Activated CD4-positive, alpha-beta memory T cell treated with anti-CD3 and anti-CD28 coated beads for 36 hours (primary cell): Measurements from ENCODE around the gene RRAS2. TPM values are rescaled to one million over a fixed set of nuclear protein-coding genes. Genes with fewer than 3 reads are reported as not detected.

ENCODE experiments used
- CTCF ChIA-PET: fragments of 350-600 bp; sonication (Branson Sonifier 250); formaldehyde crosslinking; loops from one replicate; lab custom pipeline; 2021; ENCODE audit warnings: antibody characterized with exemption, inconsistent platforms; lab: Charles Lee
- POLR2A ChIA-PET: fragments of 350-600 bp; sonication (Branson Sonifier 250); formaldehyde crosslinking; loops from one replicate; lab custom pipeline; 2021; ENCODE audit warnings: antibody characterized with exemption; lab: Charles Lee
- DNase-seq: peaks from one replicate; pipeline ENCODE4 v3.0.0-alpha.2; 2020
- H3K27ac Mint-ChIP-seq: one replicate; pipeline ENCODE4 v1.8.0; 2021; ENCODE audit warnings: mixed read lengths
- H3K27me3 Mint-ChIP-seq: one replicate; pipeline ENCODE4 v1.8.0; 2021; ENCODE audit warnings: mixed read lengths
- H3K36me3 Mint-ChIP-seq: one replicate; pipeline ENCODE4 v1.8.0; 2021; ENCODE audit warnings: mixed read lengths
- H3K4me1 Mint-ChIP-seq: one replicate; pipeline ENCODE4 v1.8.0; 2021; ENCODE audit warnings: low read depth, mixed read lengths
- H3K4me3 Mint-ChIP-seq: one replicate; pipeline ENCODE4 v1.8.0; 2021; ENCODE audit warnings: mild to moderate bottlenecking, mixed read lengths
- H3K9me3 Mint-ChIP-seq: one replicate; pipeline ENCODE4 v1.8.0; 2021; ENCODE audit warnings: mixed read lengths
- intact Hi-C: fragments of 100-400 bp; cut with micrococcal nuclease; formaldehyde crosslinking; loops from one replicate; pipeline ENCODE4 v1.15.1; 2023
- total RNA-seq, 2 experiments: library from RNA; stranded (reverse); gene quantifications; one replicate each; pipeline ENCODE4 v1.2.3, GENCODE V29; 2021

RRAS2 gene
- total RNA-seq, 2 experiments from 2014 or later: 37.7 to 39.5 TPM

- no peak overlapping the region for H3K27ac Mint-ChIP-seq
- peaks cover 37% of the 10 kb centered on the region for H3K4me1 Mint-ChIP-seq
Measured at GRCh38 chr11:14315130-14315529, 43.9 kb downstream of the RRAS2 start.

GRCh38 chr11:14314127-14314526 is 44.9 kb downstream of the RRAS2 start:
- Mint-ChIP-seq H3K4me1 (peaks cover 30% of the 10 kb centered on the region), H3K27me3 (no peaks in the 10 kb centered on the region), H3K27ac (no peak overlapping the region), H3K9me3 (no peaks in the 10 kb centered on the region), H3K36me3 (no peaks in the 10 kb centered on the region), H3K4me3 (no peak overlapping the region)
- DNase-seq: no peak
- ChIA-PET CTCF (interaction anchor here (1.1 to 2.5 kb wide), 3 partner anchors 36 to 141 kb away, joined by 3 to 6 read pairs (median 3); no protein-coding TSS in a partner anchor), POLR2A (no interaction called here)
- intact Hi-C loops: no loop called here

More at GRCh38 chr11:14315130-14315529, 43.9 kb downstream of the RRAS2 start:
- Mint-ChIP-seq H3K27me3 (no peaks in the 10 kb centered on the region), H3K4me3 (no peak overlapping the region), H3K36me3 (no peaks in the 10 kb centered on the region), H3K9me3 (no peaks in the 10 kb centered on the region)
- intact Hi-C loops: no loop called here
- ChIA-PET CTCF (interaction anchor here (1.1 to 2.5 kb wide), 2 partner anchors 35 to 140 kb away, joined by 3 to 6 read pairs; no protein-coding TSS in a partner anchor), POLR2A (no interaction called here)
- no peak for DNase-seq

GRCh38 chr11:14312736-14313438 is 46.1 kb downstream of the RRAS2 start:
- ChIA-PET POLR2A (interaction anchor here (0.6 to 0.9 kb wide), 2 partner anchors 46 to 142 kb away, joined by 3 read pairs; no protein-coding TSS in a partner anchor), CTCF (interaction anchor here (1.1 to 3.2 kb wide), 2 partner anchors 12 to 45 kb away, joined by 3 to 15 read pairs; no protein-coding TSS in a partner anchor)
- Mint-ChIP-seq H3K4me1 (peaks cover 26% of the 10 kb centered on the region), H3K9me3 (no peaks in the 10 kb centered on the region), H3K27ac (no peak overlapping the region), H3K36me3 (no peaks in the 10 kb centered on the region), H3K4me3 (no peak overlapping the region), H3K27me3 (no peaks in the 10 kb centered on the region)
- no peak for DNase-seq
- intact Hi-C loops: no loop called here

- no peak for DNase-seq
- no peaks in the 10 kb centered on the region for H3K36me3 Mint-ChIP-seq
- intact Hi-C loops: no loop called here
- ChIA-PET CTCF (interaction anchor here (3.2 kb wide), 1 partner anchor 10 kb away, joined by 15 read pairs; no protein-coding TSS in a partner anchor), POLR2A (no interaction called here)
- H3K4me1 Mint-ChIP-seq: peaks cover 26% of the 10 kb centered on the region
- no peak overlapping the region for H3K27ac Mint-ChIP-seq
- no peak overlapping the region for H3K4me3 Mint-ChIP-seq
- no peaks in the 10 kb centered on the region for H3K27me3 Mint-ChIP-seq
- no peaks in the 10 kb centered on the region for H3K9me3 Mint-ChIP-seq
Measured at GRCh38 chr11:14310679-14311078, 48.3 kb downstream of the RRAS2 start.

DNA sequence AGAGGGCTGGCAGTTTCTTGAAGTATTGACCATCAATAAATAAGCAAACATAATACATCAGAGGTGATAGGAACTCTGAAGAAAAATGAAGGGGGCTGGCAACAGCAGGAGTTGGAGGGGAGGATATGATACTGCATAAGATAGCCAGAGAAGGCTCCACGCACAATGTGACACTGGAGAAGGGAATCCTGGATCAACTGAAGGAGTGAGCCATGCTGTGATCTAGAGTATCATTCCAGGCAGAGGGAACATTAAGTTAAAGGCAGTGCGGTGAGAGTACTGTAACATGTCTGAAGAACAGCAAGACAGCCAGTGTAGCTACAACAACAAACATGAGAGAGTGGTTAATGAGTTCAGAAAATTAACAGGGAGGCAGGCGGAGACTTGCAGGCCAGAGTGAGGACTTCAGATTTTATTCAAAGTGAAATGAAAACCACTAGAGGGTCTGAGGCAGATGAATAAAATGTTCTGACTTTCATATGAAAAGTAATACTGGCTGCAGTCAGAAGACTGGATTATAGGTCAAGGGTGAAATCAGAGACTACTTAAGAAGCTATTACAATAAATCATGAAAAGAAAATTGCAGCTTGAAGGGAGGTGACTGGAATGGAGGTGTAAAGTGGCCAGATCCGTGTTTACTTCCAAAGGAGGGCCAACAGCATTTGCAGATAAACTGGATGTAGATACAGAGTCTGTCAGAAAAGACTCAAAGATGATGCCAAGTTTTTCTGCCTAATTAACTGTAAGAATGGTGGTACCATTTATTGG is 49.4 kb downstream of the RRAS2 start:
- Mint-ChIP-seq H3K4me1 (peaks cover 20% of the 10 kb centered on the region), H3K27ac (no peak overlapping the region), H3K36me3 (no peaks in the 10 kb centered on the region), H3K27me3 (no peaks in the 10 kb centered on the region), H3K9me3 (no peaks in the 10 kb centered on the region), H3K4me3 (no peak overlapping the region)
- intact Hi-C loops: loop anchor here (2.0 kb wide), 2 partner anchors 27 to 109 kb away; no protein-coding TSS in a partner anchor
- ChIA-PET POLR2A (no interaction called here), CTCF (interaction anchor here (0.7 to 1.6 kb wide), 4 partner anchors 9 to 107 kb away, joined by 3 to 6 read pairs (median 6); no protein-coding TSS in a partner anchor)
- no peak for DNase-seq

- Mint-ChIP-seq H3K9me3 (no peaks in the 10 kb centered on the region), H3K36me3 (no peaks in the 10 kb centered on the region), H3K27me3 (no peaks in the 10 kb centered on the region), H3K4me1 (peaks cover 17% of the 10 kb centered on the region), H3K27ac (no peak overlapping the region), H3K4me3 (no peak overlapping the region)
- CTCF ChIA-PET: interaction anchor here (0.7 to 1.6 kb wide), 15 partner anchors 8 to 357 kb away, joined by 3 to 15 read pairs (median 5); no protein-coding TSS in a partner anchor
- intact Hi-C loops: loop anchor here (2.0 kb wide), 2 partner anchors 28 to 110 kb away; no protein-coding TSS in a partner anchor
- DNase-seq: no peak
- POLR2A ChIA-PET: no interaction called here
Measured at GRCh38 chr11:14308897-14309387, 50.0 kb downstream of the RRAS2 start.

DNA sequence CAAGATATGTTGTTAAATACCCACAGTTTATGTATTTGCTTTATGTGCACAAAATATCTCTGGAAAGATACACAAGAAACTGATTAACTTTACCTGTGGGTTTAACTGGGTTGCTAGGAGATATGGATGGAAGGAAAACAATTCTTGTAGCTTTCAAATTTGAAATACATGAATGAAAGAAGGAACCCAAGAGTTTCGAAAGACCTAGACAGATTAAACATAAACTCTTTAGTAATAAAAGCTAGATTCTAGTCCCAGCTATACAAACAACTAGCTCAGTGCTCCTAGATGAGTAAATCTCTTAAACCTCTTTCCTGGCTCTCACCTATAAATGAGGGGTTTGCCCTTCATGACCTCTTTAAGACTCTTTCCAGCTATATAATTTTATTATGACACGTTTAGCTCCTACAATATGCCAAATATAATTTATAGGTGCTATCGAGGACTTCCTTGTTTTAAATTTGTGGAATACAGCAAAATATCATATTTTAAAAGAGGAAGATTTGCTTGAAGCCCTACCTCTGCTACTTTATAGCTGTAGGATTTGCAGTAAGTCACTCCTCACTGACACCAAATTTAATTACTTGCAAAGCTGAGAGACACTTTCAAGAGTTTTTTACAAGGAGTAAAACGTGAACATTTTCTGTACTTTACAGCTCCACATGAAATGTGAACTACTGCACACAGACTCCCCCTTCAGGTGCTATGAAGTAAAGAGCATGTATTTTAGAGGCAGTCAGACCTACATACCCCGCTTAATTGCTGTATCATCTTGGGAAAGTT is 50.7 kb downstream of the RRAS2 start:
- CTCF ChIA-PET: interaction anchor here (0.5 to 1.6 kb wide), 24 partner anchors 8 to 566 kb away, joined by 3 to 15 read pairs (median 4); no protein-coding TSS in a partner anchor
- DNase-seq: no peak
- Mint-ChIP-seq H3K27ac (no peak overlapping the region), H3K36me3 (no peaks in the 10 kb centered on the region), H3K9me3 (no peaks in the 10 kb centered on the region), H3K4me1 (peaks cover 10% of the 10 kb centered on the region), H3K27me3 (no peaks in the 10 kb centered on the region), H3K4me3 (no peak overlapping the region)
- intact Hi-C loops: loop anchor here (2.0 kb wide), 2 partner anchors 28 to 110 kb away; no protein-coding TSS in a partner anchor
- POLR2A ChIA-PET: no interaction called here

DNA sequence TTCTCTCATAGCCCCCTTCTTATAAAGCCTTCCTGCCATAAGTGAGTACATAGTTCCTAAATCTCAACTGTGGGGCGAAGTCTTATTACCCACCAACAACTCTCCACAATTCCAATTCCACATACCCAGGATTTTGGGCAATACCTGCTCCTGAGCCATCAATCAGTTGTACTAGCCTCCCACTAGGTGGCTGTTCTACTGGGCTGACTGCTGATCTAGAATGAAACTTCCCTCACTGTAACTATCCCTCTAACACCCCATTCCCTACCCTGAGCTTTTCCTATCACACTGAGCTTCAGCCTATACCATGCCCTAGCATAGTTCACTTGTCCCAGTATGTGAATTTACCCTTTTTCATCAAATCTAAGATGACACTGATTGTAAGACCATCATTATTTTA is 52.5 kb downstream of the RRAS2 start:
- Mint-ChIP-seq H3K36me3 (no peaks in the 10 kb centered on the region), H3K27me3 (no peaks in the 10 kb centered on the region), H3K27ac (no peak overlapping the region), H3K9me3 (no peaks in the 10 kb centered on the region), H3K4me3 (no peak overlapping the region), H3K4me1 (peaks cover 2% of the 10 kb centered on the region)
- intact Hi-C loops: no loop called here
- ChIA-PET CTCF (no interaction called here), POLR2A (no interaction called here)
- DNase-seq: no peak

GRCh38 chr11:14305649-14306048 is 53.3 kb downstream of the RRAS2 start:
- Mint-ChIP-seq H3K27me3 (no peaks in the 10 kb centered on the region), H3K27ac (no peak overlapping the region), H3K36me3 (no peaks in the 10 kb centered on the region), H3K4me3 (no peak overlapping the region), H3K4me1 (peaks cover 2% of the 10 kb centered on the region), H3K9me3 (no peaks in the 10 kb centered on the region)
- intact Hi-C loops: no loop called here
- no peak for DNase-seq
- CTCF ChIA-PET: interaction anchor here (0.6 to 7.2 kb wide), 4 partner anchors 12 to 903 kb away, joined by 3 to 147 read pairs (median 7); no protein-coding TSS in a partner anchor
- POLR2A ChIA-PET: no interaction called here

- H3K27ac Mint-ChIP-seq: no peak overlapping the region
- POLR2A ChIA-PET: no interaction called here
- DNase-seq: no peak
- CTCF ChIA-PET: interaction anchor here (1.0 to 7.2 kb wide), 6 partner anchors 56 to 151 kb away, joined by 3 to 147 read pairs (median 4); no protein-coding TSS in a partner anchor
- H3K4me3 Mint-ChIP-seq: no peak overlapping the region
- H3K27me3 Mint-ChIP-seq: no peaks in the 10 kb centered on the region
- H3K4me1 Mint-ChIP-seq: peaks cover 2% of the 10 kb centered on the region
- H3K9me3 Mint-ChIP-seq: no peaks in the 10 kb centered on the region
- intact Hi-C loops: loop anchor here (5.0 kb wide), 1 partner anchor 603 kb away; no protein-coding TSS in a partner anchor
- H3K36me3 Mint-ChIP-seq: no peaks in the 10 kb centered on the region
Measured at GRCh38 chr11:14304601-14305000, 54.4 kb downstream of the RRAS2 start.
